Skeletal muscle cell (primary cell): ENCODE measurements around the gene RAB5A.
"Not testable (repeated sequence)": the region's sequence is repeated elsewhere in the genome, so short reads cannot be mapped to it uniquely, and the experiment has no call there.

Experiments used
- DNase-seq: peaks from one replicate; pipeline ENCODE4 v3.0.0-alpha.2; 2010; ENCODE audit warnings: low read depth
- H3K4me3 ChIP-seq: 2 replicates; pipeline ENCODE4 v1.5.1; 2011; ENCODE audit warnings: low read depth, mild to moderate bottlenecking, control low read depth, low read length, moderate library complexity

Gene RAB5A

GRCh38 chr3:19946832-19947548 lies at the start of gene RAB5A:
RAB5A (plus strand) TSS chr3:19947097; CDS start chr3:19950899, 3,802 bp downstream.
- H3K4me3 ChIP-seq, result peak within 1 kb of the TSS; percentile 75
- DNase-seq, result peak; percentile 95

DNA sequence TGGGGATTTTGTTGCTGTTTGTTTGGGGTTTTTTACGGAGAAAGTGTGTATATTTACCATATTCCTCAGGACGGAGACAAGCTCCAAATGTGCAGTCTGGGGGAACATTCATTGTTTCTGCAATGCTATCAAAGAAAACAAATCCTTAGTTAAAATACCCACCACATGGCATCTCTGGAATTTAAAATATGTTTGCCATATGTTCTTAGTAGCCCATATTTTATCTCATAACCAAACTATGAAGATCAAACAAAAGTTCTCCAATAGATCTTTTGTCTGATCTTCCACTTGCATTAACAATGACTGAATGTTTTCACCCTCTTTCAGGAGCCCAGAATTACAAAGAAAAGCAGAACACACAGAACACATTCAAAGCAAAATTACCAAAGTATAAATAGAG lies 48.2 kb upstream of the RAB5A start:
- DNase-seq, result no peak
- H3K4me3 ChIP-seq, result no peak overlapping the region

GRCh38 chr3:19899264-19899663 lies 47.6 kb upstream of the RAB5A start:
- H3K4me3 ChIP-seq, result no peak overlapping the region
- DNase-seq, result no peak

DNA sequence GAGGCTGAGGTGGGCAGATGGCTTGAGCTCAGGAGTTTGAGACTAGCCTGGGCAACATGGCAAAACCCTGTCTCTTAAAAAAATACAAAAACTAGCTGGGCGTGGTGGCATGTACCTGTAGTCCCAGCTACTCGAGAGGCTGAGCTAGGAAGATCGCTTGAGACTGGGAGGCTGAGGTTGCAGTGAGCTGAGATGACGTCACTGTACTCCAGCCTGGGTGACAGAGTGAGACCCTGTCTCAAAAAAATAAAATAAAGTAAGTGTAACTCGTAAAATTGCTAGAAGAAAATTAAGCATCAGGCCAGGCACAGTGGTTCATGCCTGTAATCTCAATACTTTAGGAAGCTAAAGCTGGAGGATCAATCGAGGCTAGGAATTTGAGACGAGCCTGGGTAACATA lies 47.1 kb upstream of the RAB5A start:
- DNase-seq, H3K4me3 ChIP-seq: not testable (repeated sequence)

GRCh38 chr3:19901337-19901736 lies 45.6 kb upstream of the RAB5A start:
- DNase-seq, result no peak

GRCh38 chr3:19901918-19902317 lies 45.0 kb upstream of the RAB5A start:
- no peak overlapping the region for H3K4me3 ChIP-seq
- no peak for DNase-seq

More at GRCh38 chr3:19901337-19901736, 45.6 kb upstream of the RAB5A start:
- no peak overlapping the region for H3K4me3 ChIP-seq

GRCh38 chr3:19903649-19904048 lies 43.2 kb upstream of the RAB5A start:
- H3K4me3 ChIP-seq, result no peak overlapping the region
- DNase-seq, result no peak

DNA sequence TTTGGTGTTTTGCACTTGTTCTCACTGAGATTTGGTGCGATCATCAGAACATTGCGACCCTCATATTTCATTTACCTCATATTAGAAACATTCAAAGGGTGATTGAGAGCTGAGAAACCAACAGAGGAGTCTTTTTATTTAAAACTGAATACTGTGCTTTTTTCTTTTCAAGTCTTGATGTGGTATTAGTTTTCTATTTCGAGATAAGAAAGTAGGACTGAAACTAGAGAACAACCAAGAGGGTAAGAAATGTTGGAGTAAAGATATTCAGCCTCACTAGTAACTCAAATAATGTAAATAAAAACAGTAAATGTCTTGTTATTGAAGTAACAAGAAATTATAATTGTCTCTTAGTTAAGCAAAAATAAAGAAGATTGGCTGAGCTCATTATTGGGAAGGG lies 39.4 kb upstream of the RAB5A start:
- no peak overlapping the region for H3K4me3 ChIP-seq
- DNase-seq, result no peak

DNA sequence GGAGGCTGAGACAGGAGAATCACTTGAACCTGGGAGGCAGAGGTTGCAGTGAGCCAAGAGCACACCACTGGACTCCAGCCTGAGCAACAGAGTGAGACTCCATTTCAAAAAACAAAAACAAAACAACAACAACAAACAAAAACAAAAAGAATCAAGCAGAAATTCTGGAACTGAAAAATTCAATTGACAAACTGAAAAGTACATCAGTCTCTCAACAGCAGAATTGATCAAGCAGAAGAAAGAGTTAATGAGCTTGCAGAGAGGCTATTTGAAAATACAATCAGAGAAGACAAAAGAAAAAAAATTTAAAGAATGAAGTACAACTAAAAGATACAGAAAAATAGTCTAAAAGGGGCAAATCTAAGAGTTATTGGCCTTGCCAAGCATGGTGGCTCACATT lies 35.4 kb upstream of the RAB5A start:
- H3K4me3 ChIP-seq, result no peak overlapping the region
- no peak for DNase-seq

DNA sequence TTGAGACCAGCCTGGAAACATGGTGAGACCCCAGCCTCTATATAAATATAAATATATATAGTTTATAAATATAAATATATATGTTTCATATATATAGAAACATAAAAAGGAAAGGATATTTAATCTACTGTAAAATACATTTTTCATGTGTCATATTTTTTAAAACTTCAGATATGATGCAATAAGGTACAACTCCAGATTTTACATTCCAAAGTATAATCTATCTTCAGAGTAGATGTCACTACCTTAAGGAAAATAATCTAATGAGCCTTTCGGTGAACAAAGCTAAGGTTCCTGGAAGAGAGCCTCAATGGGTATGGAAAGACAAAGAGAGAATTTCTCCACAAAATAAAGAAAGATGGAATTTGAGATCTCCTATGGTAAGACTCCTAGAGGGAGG lies 29.7 kb upstream of the RAB5A start:
- DNase-seq, result no peak
- no peak overlapping the region for H3K4me3 ChIP-seq

DNA sequence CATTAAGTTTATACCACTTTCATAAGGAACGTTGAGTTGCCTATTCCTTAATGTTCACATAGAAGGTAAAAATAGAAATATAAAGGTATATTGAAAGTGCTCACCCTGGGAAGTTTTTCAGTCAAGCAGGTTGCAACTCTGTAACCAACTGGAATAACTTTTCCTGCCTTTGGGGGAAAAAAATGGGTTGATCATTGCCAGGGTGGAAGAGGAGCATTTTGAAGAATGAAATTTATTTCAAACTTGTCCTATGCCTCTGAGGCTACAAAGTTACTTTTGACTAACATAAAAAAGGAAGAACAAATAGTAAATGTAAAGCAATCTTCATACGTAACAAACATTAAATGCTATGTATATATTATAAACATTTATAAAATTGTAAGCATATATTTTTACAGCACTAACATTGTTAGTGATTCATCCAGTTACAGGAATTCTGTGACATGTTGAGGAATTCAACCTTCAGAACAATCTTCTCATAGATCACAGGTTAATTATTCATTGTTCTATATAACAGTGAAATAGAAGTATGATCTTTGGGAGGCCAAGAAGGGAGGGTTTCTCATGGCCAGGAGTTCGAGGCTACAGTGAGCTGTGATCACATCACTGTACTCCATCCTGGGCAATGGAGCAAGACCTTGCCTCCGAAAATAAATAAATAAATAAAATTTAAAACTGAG lies 26.4 kb upstream of the RAB5A start:
- no peak for DNase-seq
- H3K4me3 ChIP-seq, result no peak overlapping the region

GRCh38 chr3:19931180-19931692 lies 15.7 kb upstream of the RAB5A start:
- DNase-seq, result no peak
- H3K4me3 ChIP-seq, result no peak overlapping the region

DNA sequence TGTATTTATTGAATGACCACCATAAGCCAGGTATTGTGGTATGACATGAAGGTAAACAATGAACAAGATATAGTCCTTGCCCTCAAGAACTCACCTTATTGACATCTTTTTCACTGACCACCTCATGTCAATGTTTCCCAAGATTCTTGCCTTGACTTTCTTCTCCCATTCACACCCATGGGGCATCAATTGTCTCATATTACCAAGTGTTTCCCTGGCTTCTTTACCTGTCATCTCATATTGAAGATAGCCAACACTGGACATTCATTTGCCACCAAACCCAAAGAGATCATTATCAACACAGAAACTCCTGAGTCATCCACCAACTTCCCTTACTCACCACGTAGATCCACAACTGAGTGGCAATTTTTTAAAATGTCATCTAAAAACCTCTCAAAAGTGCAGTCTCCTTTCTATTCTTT lies 15.1 kb upstream of the RAB5A start:
- no peak for DNase-seq
- no peak overlapping the region for H3K4me3 ChIP-seq

- no peak for DNase-seq
- H3K4me3 ChIP-seq, result no peak overlapping the region
These were observed 14.5 kb upstream of the RAB5A start for GRCh38 chr3:19932422-19932821.

- H3K4me3 ChIP-seq, result no peak within 1 kb of the TSS
- DNase-seq, result no peak
These were observed 12.8 kb upstream of the RAB5A start, which contains the start of gene EFHB for GRCh38 chr3:19934098-19934566. EFHB (minus strand) TSS chr3:19934217; CDS start chr3:19934018, 199 bp downstream.

DNA sequence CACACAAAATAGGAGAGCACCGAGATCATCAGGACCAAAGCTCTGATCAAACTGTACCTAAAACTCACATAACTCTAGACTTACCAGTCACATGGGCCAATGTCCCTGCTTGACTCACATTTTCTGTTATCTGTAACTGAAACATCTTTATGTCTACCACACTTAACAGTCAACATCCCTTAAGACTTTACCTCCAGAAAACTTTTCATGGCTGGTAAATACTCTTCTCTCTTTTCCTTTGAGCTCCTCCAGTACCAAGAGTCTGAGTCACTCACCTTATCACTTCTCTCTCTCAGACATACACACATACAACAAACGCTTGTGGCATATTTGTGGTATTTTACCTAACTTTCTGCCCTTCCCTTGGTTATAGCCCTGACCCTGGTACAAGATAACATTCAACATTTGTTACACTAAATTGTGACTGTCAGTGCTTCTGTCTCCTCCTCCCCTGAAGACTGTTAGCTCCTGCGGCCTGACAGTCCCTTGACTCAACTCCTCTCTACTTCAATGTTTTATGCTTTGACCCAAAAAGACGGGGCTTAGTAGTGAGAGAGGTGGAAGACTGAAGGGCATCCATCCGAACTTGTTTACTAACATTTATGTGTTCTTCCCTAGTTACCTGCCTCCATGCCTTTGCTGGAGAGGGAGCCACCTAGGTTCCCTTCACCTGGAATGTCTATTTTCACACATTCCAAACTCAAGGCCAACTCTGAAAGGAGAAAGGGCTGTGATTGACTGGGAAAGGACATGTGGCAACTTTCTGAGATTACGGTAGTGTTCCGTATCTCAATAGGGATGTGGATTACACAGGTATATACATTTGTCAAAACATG lies 9.2 kb upstream of the RAB5A start:
- DNase-seq, result no peak
- no peak overlapping the region for H3K4me3 ChIP-seq

DNA sequence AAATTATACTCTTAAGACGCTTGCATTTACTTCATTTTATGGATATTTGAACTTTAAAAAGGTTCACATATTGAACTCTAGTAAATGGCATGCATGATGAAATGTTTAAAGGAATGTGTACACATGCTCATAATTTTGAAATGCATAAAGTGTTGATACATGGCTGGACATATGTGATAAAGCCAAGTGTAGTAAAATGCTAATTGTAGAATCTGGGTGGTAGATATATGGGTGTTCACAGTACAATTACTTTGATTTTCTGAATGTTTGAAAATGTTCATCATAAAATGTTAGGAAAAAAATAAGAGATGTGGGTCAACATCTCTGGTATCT lies 8.6 kb upstream of the RAB5A start:
- H3K4me3 ChIP-seq, result no peak overlapping the region
- no peak for DNase-seq

DNA sequence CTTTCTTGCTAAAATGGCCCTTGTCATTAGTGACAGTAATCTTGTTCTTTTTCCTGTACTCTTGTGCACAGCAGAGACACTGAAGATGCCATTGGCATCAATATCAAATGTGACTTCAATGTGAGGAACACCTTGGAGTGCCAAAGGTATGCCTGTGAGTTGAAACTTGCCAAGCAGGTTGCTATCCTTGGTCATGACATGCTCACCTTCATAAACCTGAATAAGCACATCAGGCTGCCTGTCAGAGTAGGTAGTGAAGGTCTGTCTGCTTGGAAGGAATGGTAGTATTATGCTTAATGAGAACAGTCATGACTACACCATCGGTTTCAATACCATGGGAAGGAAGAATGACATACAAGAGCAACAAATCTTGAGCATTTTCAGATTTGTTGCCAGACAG lies 6.3 kb upstream of the RAB5A start:
- no peak overlapping the region for H3K4me3 ChIP-seq
- DNase-seq, result no peak

- DNase-seq, result no peak
- H3K4me3 ChIP-seq, result no peak overlapping the region
These were observed 1.4 kb upstream of the RAB5A start for GRCh38 chr3:19945534-19945933.
